ENCODE results near the gene SLC12A3. TPM values are rescaled to one million over a fixed set of nuclear protein-coding genes. Genes with fewer than 3 reads are reported as not detected.

The SLC12A3 gene
- polyA plus RNA-seq, 2 of the 4 experiments (the other 2 are of a cell fraction): 0.08 to 0.09 TPM

GRCh38 chr16:56961851-56962281 lies 96.9 kb downstream of the SLC12A3 start, which contains the start of gene CETP:
CETP (plus strand) TSS chr16:56961950; CDS start chr16:56961980, 30 bp downstream.
- WGBS (ENCODE audit: missing lambda C conversion rate): 77% methylated on average over 12 of the region's 12 CpGs
- H3K4me2 ChIP-seq: no peak within 1 kb of the TSS
- H3K4me3 ChIP-seq: no peak within 1 kb of the TSS
- H3K9me3 ChIP-seq: no peaks in the 10 kb centered on the region
- no peak for ATAC-seq
- no peak for FAIRE-seq
- H3K4me1 ChIP-seq: 0 out of 3 replicates have a peak, but pooled peaks cover 3% of the 10 kb centered on the region
- H3K27ac ChIP-seq: no peak within 1 kb of the TSS
- ChIA-PET POLR2A (no interaction called here), CTCF (interaction anchor here (1.0 to 1.7 kb wide), 7 partner anchors 10 to 122 kb away, joined by 3 to 4 read pairs (median 4); no protein-coding TSS in a partner anchor)
- TF ChIP-seq GATA3 (IDR thresholded peaks at IDR 0.05; ENCODE audit: borderline replicate concordance): no peak
- no peak for TF ChIP-seq PHF8 (IDR thresholded peaks at IDR 0.05; ENCODE audit: borderline replicate concordance, low read depth)
- TF ChIP-seq CHD4 (IDR thresholded peaks at IDR 0.05; ENCODE audit: borderline replicate concordance): no peak
- TF ChIP-seq ESRRA (IDR thresholded peaks at IDR 0.05; ENCODE audit: borderline replicate concordance, low read length): no peak
- no peak for TF ChIP-seq POLR2A (IDR thresholded peaks at IDR 0.05; ENCODE audit: low read length)
- no peak for TF ChIP-seq CTCF (IDR thresholded peaks at IDR 0.05)
- no peak for TF ChIP-seq FOSB (CRISPR knock-in tag; IDR thresholded peaks at IDR 0.05)
- TF ChIP-seq ELK1 (IDR thresholded peaks at IDR 0.05; ENCODE audit: low read depth, low read length): no peak
- TF ChIP-seq HOXB5 (CRISPR knock-in tag; IDR thresholded peaks at IDR 0.05): no peak
- TF ChIP-seq ZNF302 (CRISPR knock-in tag; IDR thresholded peaks at IDR 0.05): no peak
- TF ChIP-seq HOXA7 (CRISPR knock-in tag; IDR thresholded peaks at IDR 0.05): no peak
- no peak for TF ChIP-seq ZC3H11A (IDR thresholded peaks at IDR 0.05)
- no peak for TF ChIP-seq MYC (IDR thresholded peaks at IDR 0.05; ENCODE audit: borderline replicate concordance, low read length)
- TF ChIP-seq JUN (IDR thresholded peaks at IDR 0.05): no peak
- DNase-seq (ENCODE audit: low read depth in 1 of 2, low spot score in 1 of 2): no peak

- ChIA-PET CTCF (interaction anchor here (0.6 to 5.5 kb wide), 33 partner anchors 8 to 227 kb away, joined by 3 to 38 read pairs (median 4); partner anchors contain the start of genes NLRC5 and SLC12A3), POLR2A (no interaction called here)
- FAIRE-seq (no peak), DNase-seq (ENCODE audit: low read depth in 1 of 2, low spot score in 1 of 2) (peak; percentile 73 to 85), ATAC-seq (peak; percentile 57 to 87; a peak in 4 of 6 replicates)
- 51% methylated on average over 23 of the region's 30 CpGs for WGBS (ENCODE audit: missing lambda C conversion rate)
- peaks cover 3% of the 10 kb centered on the region; the same call in 1 of the 3 replicates for H3K4me1 ChIP-seq
- H3K9me3 ChIP-seq: no peaks in the 10 kb centered on the region
- peak overlapping the region in 1 of 2 experiments; percentile 22; a peak in 1 of 6 replicates for H3K27ac ChIP-seq
- H3K4me2 ChIP-seq: no peak overlapping the region
- no peak overlapping the region for H3K4me3 ChIP-seq
- TF ChIP-seq SMC3 (IDR thresholded peaks at IDR 0.05) (peak; percentile 81), CTCF (IDR thresholded peaks at IDR 0.05) (peak; percentile 89), PBX3 (IDR thresholded peaks at IDR 0.05) (no peak), EP300 (IDR thresholded peaks at IDR 0.05) (no peak), EHF (CRISPR knock-in tag; IDR thresholded peaks at IDR 0.05) (no peak), ATOH8 (CRISPR knock-in tag; IDR thresholded peaks at IDR 0.05; ENCODE audit: low read depth) (no peak), CBX2 (IDR thresholded peaks at IDR 0.05; ENCODE audit: borderline replicate concordance, low read depth) (no peak), RAD21 (conservative IDR thresholded peaks at IDR 0.05 in 1 of 2, IDR thresholded peaks at IDR 0.05 in 1 of 2) (peak; percentile 70 to 82), ESRRA (IDR thresholded peaks at IDR 0.05; ENCODE audit: borderline replicate concordance, low read length) (peak; percentile 99), CEBPB (IDR thresholded peaks at IDR 0.05) (peak; percentile 20 to 67; a peak in 3 of 4 replicates), HES2 (IDR thresholded peaks at IDR 0.05) (no peak), POLR2AphosphoS2 (conservative IDR thresholded peaks at IDR 0.05; ENCODE audit: low read length) (no peak), CHD4 (IDR thresholded peaks at IDR 0.05; ENCODE audit: borderline replicate concordance) (0 out of 2 replicates have a peak, but pooled peaks have one; percentile 53), NR3C1 (IDR thresholded peaks at IDR 0.05) (no peak), POLR2A (IDR thresholded peaks at IDR 0.05; ENCODE audit: low read length) (no peak), BCL3 (IDR thresholded peaks at IDR 0.05) (no peak)
Observed at GRCh38 chr16:56964243-56965148, 99.5 kb downstream of the SLC12A3 start.

Data from A549 (cell line).